D341Med (cell line): ENCODE measurements around the gene ABCC3.

Experiments used
- DNase-seq: peaks from one replicate; pipeline ENCODE4 v3.0.0; 2012; ENCODE audit warnings: low spot score

ABCC3 gene

GRCh38 chr17:50737118-50737698 lies 102.5 kb downstream of the ABCC3 start:
- DNase-seq = no peak

GRCh38 chr17:50739098-50739497 lies 104.4 kb downstream of the ABCC3 start:
- DNase-seq = no peak
